Osteoblast (primary cell): ENCODE results near the gene CD48. TPM values are rescaled to one million over a fixed set of nuclear protein-coding genes. Genes with fewer than 3 reads are reported as not detected.

Source experiments
- DNase-seq: peaks from one replicate; pipeline ENCODE4 v3.0.0; 2011; ENCODE audit warnings: low spot score, mixed read lengths; ENCODE audit not compliant: insufficient read length; ENCODE audit errors: missing footprints
- H2AFZ ChIP-seq: 2 replicates; pipeline ENCODE4 v1.6.0; 2011; ENCODE audit warnings: mild to moderate bottlenecking, low read length
- H3K27ac ChIP-seq: 2 replicates; pipeline ENCODE4 v1.5.1; 2011; ENCODE audit warnings: mild to moderate bottlenecking, low read depth, low read length, moderate library complexity
- H3K27me3 ChIP-seq: 2 replicates; pipeline ENCODE4 v1.6.0; 2012; ENCODE audit warnings: mild to moderate bottlenecking, control low read depth, inconsistent platforms, low read length, moderate library complexity; ENCODE audit not compliant: insufficient read depth
- H3K36me3 ChIP-seq: 2 replicates; pipeline ENCODE4 v1.5.1; 2011; ENCODE audit warnings: mild to moderate bottlenecking, low read length, control low read depth, moderate library complexity; ENCODE audit not compliant: insufficient read depth
- H3K4me1 ChIP-seq: 2 replicates; pipeline ENCODE4 v1.5.1; 2011; ENCODE audit warnings: mild to moderate bottlenecking, low read length, control low read depth, moderate library complexity; ENCODE audit not compliant: insufficient read depth
- H3K4me2 ChIP-seq: 2 replicates; pipeline ENCODE4 v1.6.0; 2011; ENCODE audit warnings: mild to moderate bottlenecking, low read length; ENCODE audit not compliant: insufficient read depth
- H3K4me3 ChIP-seq: fragments of 200-600 bp; sonication (generic); 3 replicates; pipeline ENCODE4 v1.5.1; 2012; ENCODE audit warnings: mild to moderate bottlenecking, low read length, inconsistent platforms; ENCODE audit not compliant: insufficient read depth
- H3K79me2 ChIP-seq: 2 replicates; pipeline ENCODE4 v1.6.0; 2012; ENCODE audit warnings: mild to moderate bottlenecking, low read length, control low read depth, inconsistent platforms; ENCODE audit not compliant: insufficient read depth
- H3K9me3 ChIP-seq: 2 replicates; pipeline ENCODE4 v1.5.1; 2011; ENCODE audit warnings: low read depth, low read length, control low read depth
- H4K20me1 ChIP-seq: 2 replicates; pipeline ENCODE4 v1.6.0; 2012; ENCODE audit warnings: mild to moderate bottlenecking, low read length, control low read depth; ENCODE audit not compliant: insufficient read depth
- CTCF ChIP-seq: IDR thresholded peaks from 2 replicates; pipeline ENCODE4 v1.5.1; 2011; ENCODE audit warnings: mild to moderate bottlenecking, low read depth, low read length, moderate library complexity; ENCODE audit errors: extremely low read depth
- total RNA-seq: library from RNA; depleted of rRNA; stranded (reverse); fragments of >200 nt; gene quantifications from 2 replicates; pipeline ENCODE4 v1.2.3, GENCODE V29; 2012

Gene CD48
- total RNA-seq, 1 donor, result under 0.01 TPM

- H3K4me3 ChIP-seq, result no peak overlapping the region
- no peak for DNase-seq
- no peaks in the 10 kb centered on the region for H3K27me3 ChIP-seq
- no peaks in the 10 kb centered on the region for H3K9me3 ChIP-seq
- no peaks in the 10 kb centered on the region for H3K4me1 ChIP-seq
- H2AFZ ChIP-seq, result no peak overlapping the region
- no peaks in the 10 kb centered on the region for H3K79me2 ChIP-seq
- no peak for TF ChIP-seq CTCF
- no peaks in the 10 kb centered on the region for H4K20me1 ChIP-seq
- no peak overlapping the region for H3K27ac ChIP-seq
- no peaks in the 10 kb centered on the region for H3K36me3 ChIP-seq
- H3K4me2 ChIP-seq, result no peak overlapping the region
Observed at GRCh38 chr1:160629286-160630210, 82.1 kb downstream of the CD48 start.

- H2AFZ ChIP-seq, result no peak overlapping the region
- H3K4me3 ChIP-seq, result no peak overlapping the region
- H4K20me1 ChIP-seq, result no peaks in the 10 kb centered on the region
- H3K4me1 ChIP-seq, result no peaks in the 10 kb centered on the region
- no peaks in the 10 kb centered on the region for H3K79me2 ChIP-seq
- no peak overlapping the region for H3K27ac ChIP-seq
- no peaks in the 10 kb centered on the region for H3K9me3 ChIP-seq
- H3K27me3 ChIP-seq, result no peaks in the 10 kb centered on the region
- no peak overlapping the region for H3K4me2 ChIP-seq
- DNase-seq, result no peak
- no peak for TF ChIP-seq CTCF
- no peaks in the 10 kb centered on the region for H3K36me3 ChIP-seq
Observed at GRCh38 chr1:160628799-160629263, 82.8 kb downstream of the CD48 start.

Other genes with a start within 250 kb of the CD48 start
- not detected in 2 replicates for gene SLAMF6, start 188.6 kb downstream of the CD48 start, total RNA-seq
- 0.29 and 0.36 TPM in 2 replicates for gene CD84, start 132.3 kb downstream of the CD48 start, total RNA-seq
- gene SLAMF1, start 64.8 kb downstream of the CD48 start, total RNA-seq, result not detected in 2 replicates
- gene SLAMF7, start 27.4 kb upstream of the CD48 start, total RNA-seq, result under 0.01 TPM in 1 of 2 replicates, not detected in the other
- not detected in 2 replicates for gene LY9, start 84.4 kb upstream of the CD48 start, total RNA-seq
- not detected in 2 replicates for gene CD244, start 151.1 kb upstream of the CD48 start, total RNA-seq
- gene ITLN1, start 173.4 kb upstream of the CD48 start, total RNA-seq, result not detected in 2 replicates
- not detected in 2 replicates for gene ITLN2, start 243.0 kb upstream of the CD48 start, total RNA-seq